22Rv1 (cell line): ENCODE measurements around the gene NLRP6.
"Not testable (repeated sequence)": the region's sequence is repeated elsewhere in the genome, so short reads cannot be mapped to it uniquely, and the experiment has no call there.

Experiments
- CTCF ChIP-seq: fragments of 450-650 bp; IDR thresholded peaks from 2 replicates; pipeline ENCODE4 v1.5.1; 2017; ENCODE audit warnings: mild to moderate bottlenecking
- ZFX ChIP-seq: fragments of 450-650 bp; IDR thresholded peaks from 2 replicates; pipeline ENCODE4 v1.6.1; 2017; ENCODE audit warnings: antibody characterized with exemption, borderline replicate concordance

- TF ChIP-seq CTCF, ZFX: not testable (repeated sequence)
These were observed 9.0 kb downstream of the NLRP6 start for GRCh38 chr11:286977-287820.
